ENCODE data around the gene CTNNA3.

Gene CTNNA3

GRCh38 chr10:66218289-66218688, 1477.7 kb downstream of the CTNNA3 start:
- no peak for DNase-seq (ENCODE audit: low spot score)

DNA sequence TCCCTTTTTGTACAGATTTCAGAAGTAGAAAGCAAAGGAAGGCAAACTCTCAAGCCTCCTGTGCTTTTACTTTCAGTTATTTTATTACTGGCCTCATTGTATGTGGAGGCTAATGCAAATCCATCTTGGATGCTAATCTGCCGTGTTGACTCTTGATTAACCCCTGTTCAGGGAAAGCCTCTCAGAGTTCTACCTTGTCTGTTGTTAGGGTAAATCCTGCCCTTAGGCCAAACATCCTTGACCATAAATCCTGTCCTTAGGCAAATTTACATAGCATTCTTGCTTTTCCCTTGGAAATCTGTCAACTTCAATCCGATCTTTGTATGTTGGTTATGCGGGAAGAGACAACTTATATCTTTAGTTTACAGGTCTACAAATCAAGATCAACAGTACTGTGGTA, 1480.1 kb downstream of the CTNNA3 start:
- no peak for DNase-seq (ENCODE audit: low spot score)

GRCh38 chr10:66214721-66215404, 1481.1 kb downstream of the CTNNA3 start:
- DNase-seq (ENCODE audit: low spot score): no peak

- no peak for DNase-seq (ENCODE audit: low spot score)
Measured at GRCh38 chr10:66209025-66209424, 1487.0 kb downstream of the CTNNA3 start.

DNA sequence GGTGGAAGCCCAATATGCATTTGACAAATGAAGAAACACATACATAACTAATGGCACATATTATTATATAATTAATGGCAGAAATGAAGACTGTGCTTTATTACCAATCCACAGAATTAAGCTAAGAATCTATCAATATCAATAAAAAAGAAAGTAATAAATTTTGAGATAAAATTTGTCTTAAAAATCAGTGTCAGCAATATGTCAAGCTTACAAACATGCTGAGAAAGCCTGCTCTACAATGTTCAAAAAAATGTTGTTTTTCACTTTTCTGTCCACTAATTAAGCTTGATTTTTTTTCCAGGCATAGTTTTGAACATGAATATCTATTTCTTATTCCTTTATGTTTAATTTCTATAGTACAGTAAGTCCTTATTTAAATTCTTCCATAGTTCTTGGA, 1491.2 kb downstream of the CTNNA3 start:
- no peak for DNase-seq (ENCODE audit: low spot score)

DNA sequence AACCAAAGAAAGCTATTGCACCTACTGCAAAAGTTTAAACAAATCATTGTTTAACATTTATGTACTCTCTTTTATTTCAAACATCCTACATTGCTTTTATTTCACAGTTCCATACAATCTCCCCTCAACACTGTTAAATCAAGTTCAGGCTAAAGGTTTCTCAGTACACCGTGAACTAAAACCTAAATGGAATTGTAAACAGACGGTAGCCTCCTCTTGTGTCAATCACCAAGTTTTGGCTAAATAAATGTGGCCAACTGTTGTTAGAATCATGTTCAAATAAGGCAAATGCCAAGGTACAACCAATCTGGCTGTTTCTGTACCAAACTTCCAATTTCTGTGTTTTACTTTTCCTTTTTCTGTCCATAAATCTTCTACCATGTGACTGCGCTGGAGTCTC, 1493.9 kb downstream of the CTNNA3 start:
- no peak for DNase-seq (ENCODE audit: low spot score)

- no peak for DNase-seq (ENCODE audit: low spot score)
Measured at GRCh38 chr10:66192162-66192831, 1503.7 kb downstream of the CTNNA3 start.

DNA sequence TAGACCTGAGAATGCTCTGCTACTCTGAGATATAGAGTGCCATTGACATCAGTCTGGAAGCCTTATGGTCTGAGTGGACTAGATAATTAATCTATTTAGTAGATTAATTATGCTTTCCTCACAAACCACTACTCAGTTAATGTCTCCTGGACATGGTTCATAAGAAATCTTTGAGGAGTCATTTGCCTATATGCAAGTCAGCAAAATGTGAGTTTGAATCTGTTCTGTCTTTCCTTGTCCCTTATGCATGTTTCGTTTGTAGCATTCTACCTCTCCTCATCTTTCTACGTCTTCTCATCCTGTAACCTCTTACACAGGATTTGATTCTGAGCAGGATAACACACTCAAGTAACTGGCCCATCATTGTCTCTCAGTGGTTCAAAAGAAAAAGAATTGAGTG, 1505.6 kb downstream of the CTNNA3 start:
- no peak for DNase-seq (ENCODE audit: low spot score)

- no peak for DNase-seq (ENCODE audit: low spot score)
Measured at GRCh38 chr10:66189271-66189670, 1506.7 kb downstream of the CTNNA3 start.

DNA sequence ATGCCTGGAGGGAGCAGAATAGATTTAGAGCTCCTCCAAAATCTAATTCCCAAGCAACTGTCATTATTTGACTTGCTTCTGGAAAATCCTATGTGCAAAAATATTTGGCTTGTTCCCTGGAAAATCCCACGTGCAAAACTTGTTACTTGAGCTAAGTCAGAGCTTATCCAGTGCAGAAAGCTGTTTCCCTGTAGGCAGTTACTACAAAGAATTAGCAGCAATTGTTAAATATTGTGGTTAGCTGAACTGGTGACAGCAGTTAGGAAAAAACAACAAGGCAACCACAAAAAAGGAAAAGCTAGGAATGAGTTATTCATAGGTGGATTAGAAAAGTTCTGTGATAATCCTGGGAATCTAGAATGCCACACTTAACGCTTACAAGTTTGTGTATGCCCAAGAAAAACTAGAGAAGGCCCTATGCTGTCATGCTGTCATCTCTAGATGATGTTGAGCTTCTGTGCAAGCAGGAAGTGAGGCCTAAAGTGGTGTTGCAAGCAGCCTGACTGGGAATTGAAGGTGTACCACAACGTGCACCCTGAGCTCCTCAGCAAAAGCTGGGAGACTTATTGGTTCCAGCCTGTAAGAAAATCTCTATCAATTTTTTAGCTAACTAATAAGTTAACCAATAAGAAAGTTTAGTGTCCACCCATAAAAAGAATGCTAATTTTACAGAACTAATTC, 1508.8 kb downstream of the CTNNA3 start:
- DNase-seq (ENCODE audit: low spot score): no peak

- DNase-seq (ENCODE audit: low spot score): no peak
Measured at GRCh38 chr10:66183028-66183427, 1513.0 kb downstream of the CTNNA3 start.

DNA sequence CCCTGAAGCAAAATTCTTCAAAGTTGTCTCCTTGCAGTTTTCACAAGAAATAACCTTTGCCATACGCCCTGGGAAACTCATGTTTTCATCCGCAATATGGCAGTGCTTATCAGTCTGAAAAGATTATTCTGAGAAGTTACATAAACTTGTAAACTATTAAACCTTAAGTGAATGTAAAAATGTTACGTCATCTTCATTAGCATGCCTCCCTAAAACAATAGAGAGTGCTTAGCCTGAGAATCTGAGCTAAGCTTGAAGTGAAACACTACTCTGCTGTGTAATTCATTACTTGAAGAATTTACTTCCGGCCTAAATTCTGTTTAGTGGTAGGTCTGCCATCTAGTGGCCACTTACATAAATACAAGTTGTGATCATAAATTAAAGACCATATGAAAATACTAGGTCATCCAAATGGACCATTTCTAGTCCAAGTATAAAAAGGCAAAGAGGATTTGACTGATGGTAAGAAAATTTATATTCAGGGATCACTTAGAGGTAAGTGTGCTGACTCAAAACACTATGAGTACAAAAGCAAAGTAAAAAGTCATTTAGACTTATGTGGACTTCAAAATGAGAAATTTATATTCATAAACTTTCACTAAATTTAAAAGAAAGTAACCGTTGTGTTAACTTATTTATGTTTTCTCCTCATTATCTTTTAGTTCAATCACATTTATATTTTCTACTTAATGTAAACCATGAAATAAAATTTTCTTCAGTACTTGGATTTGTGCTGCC, 1515.2 kb downstream of the CTNNA3 start:
- DNase-seq (ENCODE audit: low spot score): no peak

DNA sequence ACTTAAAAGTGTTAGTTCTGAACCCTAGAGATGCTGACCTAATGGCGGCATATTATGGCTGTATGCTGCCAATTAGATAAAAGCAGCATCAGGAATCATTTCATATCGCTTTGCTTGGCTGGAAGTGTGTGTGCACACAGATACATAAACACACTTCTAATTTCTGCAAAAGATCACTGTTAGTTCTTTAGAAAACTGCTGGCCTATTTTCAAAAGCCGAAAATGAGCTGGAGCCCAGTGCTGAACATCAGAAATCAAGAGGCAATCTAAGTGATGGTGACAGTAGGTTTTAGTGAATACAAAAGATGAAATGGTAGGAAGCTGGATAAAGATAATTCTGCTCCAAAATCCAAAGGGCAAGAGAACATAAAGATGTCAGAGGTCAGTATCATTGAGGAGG, 1516.0 kb downstream of the CTNNA3 start:
- DNase-seq (ENCODE audit: low spot score): no peak

DNA sequence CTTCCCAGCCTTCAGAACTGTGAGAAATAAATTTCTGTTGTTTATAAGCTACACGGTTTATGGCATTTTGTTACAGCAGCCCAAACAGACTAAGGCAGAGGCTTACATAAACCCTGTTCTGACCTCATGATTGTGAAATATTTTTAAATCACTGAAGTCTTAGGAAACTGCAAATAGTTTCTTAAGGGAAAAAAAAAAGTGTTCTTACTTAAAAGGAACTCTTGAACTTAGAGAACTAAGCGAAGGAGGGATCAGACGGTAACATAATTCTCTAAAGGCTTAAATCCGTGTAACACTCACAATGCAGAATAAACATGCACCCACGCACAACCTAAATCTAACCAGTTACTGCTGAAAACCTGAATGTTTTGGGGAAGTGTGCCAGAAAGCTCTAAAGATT, 1519.2 kb downstream of the CTNNA3 start:
- no peak for DNase-seq (ENCODE audit: low spot score)

GRCh38 chr10:66167816-66168215, 1528.2 kb downstream of the CTNNA3 start:
- DNase-seq (ENCODE audit: low spot score): no peak

GRCh38 chr10:66162560-66163143, 1533.3 kb downstream of the CTNNA3 start:
- DNase-seq (ENCODE audit: low spot score): no peak

DNA sequence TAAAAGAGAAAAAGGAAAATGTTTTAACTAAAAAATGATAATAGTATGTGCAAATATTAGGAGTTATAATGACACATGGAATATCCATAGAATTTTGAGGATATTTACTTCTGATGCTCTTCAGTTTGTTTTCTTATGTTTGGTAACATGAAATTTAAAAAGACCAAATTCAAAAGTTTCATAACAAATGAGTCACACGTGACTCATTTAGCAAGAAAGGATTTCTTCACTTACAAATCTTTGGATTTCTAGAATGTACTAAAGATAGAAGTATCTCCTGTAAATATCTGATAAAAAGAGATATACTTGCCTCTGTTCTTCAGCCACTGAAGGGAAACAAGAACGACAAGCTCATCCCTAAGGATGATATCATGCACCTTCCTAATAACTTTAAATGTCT, 1544.6 kb downstream of the CTNNA3 start:
- DNase-seq (ENCODE audit: low spot score): no peak

GRCh38 chr10:66148312-66148711, 1547.7 kb downstream of the CTNNA3 start:
- DNase-seq (ENCODE audit: low spot score): no peak

DNA sequence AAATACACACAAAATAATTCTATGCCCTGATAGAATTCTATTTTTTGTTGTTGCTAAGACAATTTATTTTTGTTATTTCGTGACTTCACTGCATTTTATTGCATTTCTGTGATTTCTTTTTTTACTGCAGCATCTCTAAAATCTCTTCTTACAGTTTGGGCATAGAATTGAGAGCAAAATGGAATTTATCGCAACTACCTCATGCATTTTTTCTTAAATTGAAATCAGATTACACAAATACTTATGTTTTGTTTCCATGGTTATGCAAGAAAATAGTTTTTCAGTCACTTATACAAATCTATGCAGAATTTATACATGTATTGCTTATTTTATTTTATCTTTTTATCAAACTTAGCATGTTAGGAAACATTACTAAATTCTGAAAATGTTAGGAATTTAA, 1552.0 kb downstream of the CTNNA3 start:
- DNase-seq (ENCODE audit: low spot score): no peak

DNA sequence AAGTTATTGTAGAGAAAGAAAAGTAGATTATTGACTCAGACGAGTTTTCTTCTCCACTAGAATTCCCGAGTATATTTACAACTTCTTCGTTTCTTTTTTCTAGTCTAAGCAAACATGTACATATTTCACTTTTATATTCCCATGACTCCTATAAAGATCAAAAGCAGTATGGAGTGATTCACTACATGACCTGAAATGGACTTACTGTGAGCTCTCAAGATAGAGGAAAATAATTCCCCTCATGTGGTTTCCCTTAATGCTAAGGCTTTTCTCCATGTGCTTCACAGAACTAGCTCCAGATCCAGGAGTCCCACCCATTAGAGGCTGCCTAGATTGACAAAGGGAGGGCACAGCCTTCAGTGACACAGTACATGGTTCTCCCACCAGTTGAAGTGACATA, 1593.2 kb downstream of the CTNNA3 start:
- no peak for DNase-seq (ENCODE audit: low spot score)

- no peak for DNase-seq (ENCODE audit: low spot score)
Measured at GRCh38 chr10:66098595-66099480, 1597.2 kb downstream of the CTNNA3 start.

Data from ecto neural progenitor cell (in vitro differentiated cells).